ENCODE results near the gene PRDM16. TPM values are rescaled to one million over a fixed set of nuclear protein-coding genes. Genes with fewer than 3 reads are reported as not detected.

Gene PRDM16
- total RNA-seq, 1 experiment from 2014 or later: 6.1 TPM

GRCh38 chr1:3440711-3441409 is 371.9 kb downstream of the PRDM16 start:
- Histone ChIP-seq H3K9me2 (ENCODE audit: insufficient read depth) (no peaks in the 10 kb centered on the region), H3K4me1 (ENCODE audit: control insufficient read depth in 1 of 2, insufficient read depth in 2 of 2, low read length in 2 of 2) (no peaks in the 10 kb centered on the region), H3K4me3 (replicated peaks in 1 of 2; ENCODE audit: low read depth in 1 of 2, low read length in 2 of 2) (no peak overlapping the region), H3K27ac (ENCODE audit: low read depth, low read length) (no peak overlapping the region), H3K9ac (ENCODE audit: low read length) (no peak overlapping the region), H3K9me3 (ENCODE audit: control insufficient read depth in 1 of 2, insufficient read depth in 1 of 2, low read depth in 1 of 2, low read length in 2 of 2) (no peaks in the 10 kb centered on the region), H3K27me3 (ENCODE audit: insufficient read depth, low read length) (peaks cover 5% of the 10 kb centered on the region; the same call in 1 of the 2 replicates), H3K4me2 (ENCODE audit: low read length) (no peak overlapping the region), H4K20me1 (ENCODE audit: insufficient read depth) (no peaks in the 10 kb centered on the region), H3K79me2 (ENCODE audit: insufficient read depth, low read length) (no peaks in the 10 kb centered on the region), H3K36me3 (ENCODE audit: control insufficient read depth in 1 of 2, insufficient read depth in 2 of 2, low read length in 2 of 2) (no peaks in the 10 kb centered on the region), H2AFZ (ENCODE audit: low read depth, low read length, poor library complexity, severe bottlenecking) (no peak overlapping the region)
- ChIA-PET RAD21 (ENCODE audit: low non-redundant PET in 1 of 2, low total read pairs in 2 of 2, uncharacterized antibody in 2 of 2, unreplicated experiment in 2 of 2) (no interaction called here), POLR2A (no interaction called here), CTCF (no interaction called here)
- intact Hi-C loops (cut with micrococcal nuclease): no loop called here
- TF ChIP-seq ATF3 (IDR thresholded peaks at IDR 0.05): no peak
- TF ChIP-seq SRF (IDR thresholded peaks at IDR 0.05; ENCODE audit: low read depth): no peak
- TF ChIP-seq POLR2AphosphoS5 (IDR thresholded peaks at IDR 0.05; ENCODE audit: low read depth, low read length): no peak
- TF ChIP-seq RAD21 (IDR thresholded peaks at IDR 0.05; ENCODE audit: low read depth): no peak
- no peak for TF ChIP-seq EZH2 (IDR thresholded peaks at IDR 0.05)
- TF ChIP-seq ZNF274 (IDR thresholded peaks at IDR 0.05; ENCODE audit: low read depth, low read length): no peak
- TF ChIP-seq CBX3 (IDR thresholded peaks at IDR 0.05; ENCODE audit: low read depth): no peak
- TF ChIP-seq SIN3A (IDR thresholded peaks at IDR 0.05; ENCODE audit: low read depth): no peak
- TF ChIP-seq ELF1 (IDR thresholded peaks at IDR 0.05; ENCODE audit: borderline replicate concordance, low read depth): no peak
- TF ChIP-seq POLR2A (IDR thresholded peaks at IDR 0.05; ENCODE audit: borderline replicate concordance, extremely low read depth, insufficient read depth, insufficient read length): no peak
- BruUV-seq (replicated peaks): no TSS peak
- DNase-seq (ENCODE audit: low read depth, low spot score): no peak
- no peak for ATAC-seq

GRCh38 chr1:3441410-3441847 is 372.4 kb downstream of the PRDM16 start:
- CTCF ChIA-PET: no interaction called here
- Histone ChIP-seq H3K79me2 (ENCODE audit: insufficient read depth, low read length) (no peaks in the 10 kb centered on the region), H3K9me2 (ENCODE audit: insufficient read depth) (no peaks in the 10 kb centered on the region), H3K27ac (ENCODE audit: low read depth, low read length) (no peak overlapping the region), H3K4me3 (replicated peaks in 1 of 2; ENCODE audit: low read depth in 1 of 2, low read length in 2 of 2) (no peak overlapping the region), H3K4me2 (ENCODE audit: low read length) (no peak overlapping the region), H3K9ac (ENCODE audit: low read length) (no peak overlapping the region), H2AFZ (ENCODE audit: low read depth, low read length, poor library complexity, severe bottlenecking) (no peak overlapping the region), H4K20me1 (ENCODE audit: insufficient read depth) (no peaks in the 10 kb centered on the region), H3K27me3 (ENCODE audit: insufficient read depth, low read length) (peaks cover 5% of the 10 kb centered on the region; the same call in 1 of the 2 replicates), H3K4me1 (ENCODE audit: control insufficient read depth in 1 of 2, insufficient read depth in 2 of 2, low read length in 2 of 2) (no peaks in the 10 kb centered on the region), H3K9me3 (ENCODE audit: control insufficient read depth in 1 of 2, insufficient read depth in 1 of 2, low read depth in 1 of 2, low read length in 2 of 2) (no peaks in the 10 kb centered on the region), H3K36me3 (ENCODE audit: control insufficient read depth in 1 of 2, insufficient read depth in 2 of 2, low read length in 2 of 2) (no peaks in the 10 kb centered on the region)
- no peak for TF ChIP-seq REST (IDR thresholded peaks at IDR 0.05; ENCODE audit: low read depth)
- TF ChIP-seq SIN3A (IDR thresholded peaks at IDR 0.05; ENCODE audit: low read depth): no peak
- no peak for ATAC-seq
- intact Hi-C loops (cut with micrococcal nuclease): no loop called here
- BruUV-seq (replicated peaks): no TSS peak
- POLR2A ChIA-PET: no interaction called here
- RAD21 ChIA-PET (ENCODE audit: low non-redundant PET in 1 of 2, low total read pairs in 2 of 2, uncharacterized antibody in 2 of 2, unreplicated experiment in 2 of 2): no interaction called here
- no peak for DNase-seq (ENCODE audit: low read depth, low spot score)
